Upper lobe of left lung (tissue), 6 donors: ENCODE data around the gene INTS12. TPM values are rescaled to one million over a fixed set of nuclear protein-coding genes. Genes with fewer than 3 reads are reported as not detected.

Experiments
- ATAC-seq, 2 donors: fragments of 200-7000 bp; cut with Tn5 transposase; one replicate each; pipeline ENCODE4 v1.9.1; 2022; ENCODE audit warnings: mild to moderate bottlenecking in 2 of 2, moderate library complexity in 2 of 2; ENCODE audit not compliant: low FRiP score in 2 of 2
- DNase-seq, 2 donors: peaks; one replicate each; pipeline ENCODE4 v3.0.0-alpha.2; 2019 to 2020
- H3K27ac ChIP-seq, 4 donors: fragments of 200-600 bp; sonication (generic); one replicate each; pipeline ENCODE4 v1.5.1; 2016 to 2019
- H3K27me3 ChIP-seq, 4 donors: fragments of 200-600 bp; sonication (generic); one replicate each; pipeline ENCODE4 v1.5.1; 2017 to 2019
- H3K36me3 ChIP-seq, 4 donors: fragments of 200-600 bp; sonication (generic); one replicate each; pipeline ENCODE4 v1.5.1; 2016 to 2019
- H3K4me1 ChIP-seq, 4 donors: fragments of 200-600 bp; sonication (generic); one replicate each; pipeline ENCODE4 v1.5.1; 2018 to 2019
- H3K4me3 ChIP-seq, 4 donors: fragments of 200-600 bp; sonication (generic); one replicate each; pipeline ENCODE4 v1.5.1; 2017 to 2019; ENCODE audit warnings: mild to moderate bottlenecking in 2 of 4, moderate library complexity in 1 of 4
- H3K9me3 ChIP-seq, 4 donors: fragments of 200-600 bp; sonication (generic); one replicate each; pipeline ENCODE4 v1.5.1; 2018 to 2019
- EP300 ChIP-seq, 4 donors: sonication (generic); formaldehyde crosslinking; IDR thresholded peaks; one replicate each; pipeline ENCODE4 v1.5.1; 2017; ENCODE audit warnings: antibody characterized with exemption in 4 of 4, control low read depth in 2 of 4
- POLR2A ChIP-seq, 4 donors: fragments of 450-650 bp; IDR thresholded peaks; one replicate each; pipeline ENCODE4 v1.5.1; 2016 to 2017; ENCODE audit warnings: antibody characterized with exemption in 4 of 4, mild to moderate bottlenecking in 2 of 4
- POLR2AphosphoS5 ChIP-seq, 2 donors: sonication (generic); formaldehyde crosslinking; IDR thresholded peaks; one replicate each; pipeline ENCODE4 v1.5.1; 2017; ENCODE audit warnings: antibody characterized with exemption in 2 of 2
- WGBS, 2 donors: methylation state at CpG; one replicate each; pipeline ENCODE4 v1.1.5; 2017 to 2018; 5-methylcytosine and 5-hydroxymethylcytosine counted together
- total RNA-seq, 6 donors: library from RNA; depleted of rRNA in 4 of 6; stranded (reverse); fragments of >200 nt in 4 of 6; gene quantifications; one replicate each; pipeline versions ENCODE4 v1.1.0 to v1.2.1, GENCODE V29; 2016 to 2021
- TF ChIP-seq, protein P1 (sequence below), 6 experiments: fragments of 450-650 bp in 4 of 6; fragments of 200-600 bp in 2 of 6; sonication (generic) in 2 of 6; IDR thresholded peaks; one replicate each; pipeline ENCODE4 v1.5.1; 2016 to 2019; ENCODE audit warnings: antibody characterized with exemption in 6 of 6
- donor health status: DM: no; HTN: no; CAD: no; lungs with moderate emphysema.
- donor health status: DM: no; HTN: yes; CAD: no; lungs with severe emphysema.

The INTS12 gene
- total RNA-seq, 6 donors from 2014 or later, result 8.9 to 38.1 (median 15.3) TPM

DNA sequence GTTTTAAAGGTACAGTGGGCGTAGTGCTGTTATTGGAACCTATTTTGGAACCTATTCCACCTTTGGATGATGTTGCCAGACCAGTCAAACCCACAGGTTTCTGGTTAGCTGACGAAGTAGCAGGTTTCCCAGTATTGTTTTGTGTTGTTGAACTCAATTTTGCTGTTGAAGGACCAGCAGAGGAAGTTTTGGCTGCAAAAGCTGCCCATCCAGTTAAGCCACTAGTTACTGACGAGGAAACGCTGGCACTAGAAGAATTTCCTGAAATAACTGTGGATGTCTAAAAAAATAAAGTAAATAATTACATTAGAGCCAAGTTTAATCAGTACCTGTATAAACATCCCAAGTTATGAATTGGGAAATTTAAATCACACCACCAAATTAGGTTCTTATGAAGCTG lies 25.5 kb downstream of the INTS12 start:
- Histone ChIP-seq H3K4me3 (no peak overlapping the region), H3K36me3 (peaks cover 0 to 49% (median 8%) of the 10 kb centered on the region in 4 donors), H3K4me1 (peaks cover 0 to 21% (median 4%) of the 10 kb centered on the region in 4 donors), H3K27me3 (no peaks in the 10 kb centered on the region), H3K27ac (peak overlapping the region; percentile 6 to 74 (median 32)), H3K9me3 (no peaks in the 10 kb centered on the region)
- DNase-seq (peak in 1 of 2 donors; percentile 81), ATAC-seq (peak; percentile 53 to 83)
- TF ChIP-seq POLR2A (IDR thresholded peaks at IDR 0.05) (no peak), EP300 (IDR thresholded peaks at IDR 0.05) (peak in 3 of 4 donors; percentile 29 to 89 (median 55)), POLR2AphosphoS5 (IDR thresholded peaks at IDR 0.05) (peak in 1 of 2 donors; percentile 30)
- TF ChIP-seq, protein P1, sequence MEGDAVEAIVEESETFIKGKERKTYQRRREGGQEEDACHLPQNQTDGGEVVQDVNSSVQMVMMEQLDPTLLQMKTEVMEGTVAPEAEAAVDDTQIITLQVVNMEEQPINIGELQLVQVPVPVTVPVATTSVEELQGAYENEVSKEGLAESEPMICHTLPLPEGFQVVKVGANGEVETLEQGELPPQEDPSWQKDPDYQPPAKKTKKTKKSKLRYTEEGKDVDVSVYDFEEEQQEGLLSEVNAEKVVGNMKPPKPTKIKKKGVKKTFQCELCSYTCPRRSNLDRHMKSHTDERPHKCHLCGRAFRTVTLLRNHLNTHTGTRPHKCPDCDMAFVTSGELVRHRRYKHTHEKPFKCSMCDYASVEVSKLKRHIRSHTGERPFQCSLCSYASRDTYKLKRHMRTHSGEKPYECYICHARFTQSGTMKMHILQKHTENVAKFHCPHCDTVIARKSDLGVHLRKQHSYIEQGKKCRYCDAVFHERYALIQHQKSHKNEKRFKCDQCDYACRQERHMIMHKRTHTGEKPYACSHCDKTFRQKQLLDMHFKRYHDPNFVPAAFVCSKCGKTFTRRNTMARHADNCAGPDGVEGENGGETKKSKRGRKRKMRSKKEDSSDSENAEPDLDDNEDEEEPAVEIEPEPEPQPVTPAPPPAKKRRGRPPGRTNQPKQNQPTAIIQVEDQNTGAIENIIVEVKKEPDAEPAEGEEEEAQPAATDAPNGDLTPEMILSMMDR (IDR thresholded peaks at IDR 0.05), result no peak
- WGBS, 2 donors, result 47 to 57% methylated on average over 4 of the region's 4 CpGs

DNA sequence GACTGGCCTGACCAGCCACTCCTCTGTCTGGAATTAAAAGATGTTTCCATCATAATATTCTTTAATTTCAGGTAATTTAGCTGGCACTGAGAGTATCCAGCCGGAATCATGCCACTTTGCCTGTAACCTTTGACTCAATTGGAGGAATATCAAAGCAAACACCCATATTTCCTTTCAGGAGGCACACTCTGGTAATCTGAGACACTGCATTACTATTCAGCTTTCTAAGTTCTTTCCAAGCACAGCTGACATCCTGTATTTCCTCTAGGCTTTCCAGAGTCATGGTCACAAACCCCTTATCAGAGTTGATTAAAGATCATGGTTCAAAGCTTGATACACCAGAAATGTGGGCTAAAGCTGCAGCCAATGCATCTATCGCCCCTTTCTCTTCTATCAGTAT lies 29.3 kb downstream of the INTS12 start:
- DNase-seq, result no peak
- Histone ChIP-seq H3K9me3 (no peaks in the 10 kb centered on the region), H3K36me3 (peaks cover 0 to 16% (median 2%) of the 10 kb centered on the region in 4 donors), H3K27ac (no peak overlapping the region), H3K4me3 (no peak overlapping the region), H3K4me1 (peaks cover 0 to 19% (median 4%) of the 10 kb centered on the region in 4 donors), H3K27me3 (no peaks in the 10 kb centered on the region)
- no peak for ATAC-seq
- no peak for TF ChIP-seq POLR2A (IDR thresholded peaks at IDR 0.05)
- no peak for TF ChIP-seq POLR2AphosphoS5 (IDR thresholded peaks at IDR 0.05)
- no peak for TF ChIP-seq EP300 (IDR thresholded peaks at IDR 0.05)
- TF ChIP-seq, protein P1 (IDR thresholded peaks at IDR 0.05), result no peak
- WGBS, 2 donors, result 60 to 61% methylated on average over 2 of the region's 2 CpGs

DNA sequence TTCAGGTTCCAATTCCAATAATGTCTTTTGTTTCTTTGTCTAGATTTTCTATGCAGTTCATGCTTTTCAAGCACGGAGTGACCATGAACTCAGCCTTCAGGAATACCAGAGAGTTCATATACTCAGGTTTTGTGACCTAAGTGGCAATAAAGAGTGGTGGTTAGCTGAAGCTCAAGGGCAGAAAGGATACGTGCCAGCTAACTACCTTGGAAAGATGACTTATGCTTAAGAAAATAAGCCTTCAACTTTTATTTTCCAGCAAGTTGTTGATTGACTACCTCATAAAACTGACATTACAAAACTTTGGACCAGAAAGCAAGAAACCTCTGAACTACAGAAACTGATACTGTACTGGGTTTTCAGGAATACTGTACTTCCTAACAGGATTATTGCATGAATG lies 30.8 kb downstream of the INTS12 start:
- ATAC-seq, result no peak
- no peak for TF ChIP-seq POLR2A (IDR thresholded peaks at IDR 0.05)
- TF ChIP-seq, protein P1 (IDR thresholded peaks at IDR 0.05), result no peak
- no peak for TF ChIP-seq POLR2AphosphoS5 (IDR thresholded peaks at IDR 0.05)
- TF ChIP-seq EP300 (IDR thresholded peaks at IDR 0.05), result no peak
- H3K27ac ChIP-seq, result no peak overlapping the region
- no peak overlapping the region for H3K4me3 ChIP-seq
- no peak for DNase-seq
- peaks cover 0 to 6% (median 0%) of the 10 kb centered on the region in 4 donors for H3K4me1 ChIP-seq
- H3K27me3 ChIP-seq, result no peaks in the 10 kb centered on the region
- 68 to 78% methylated on average over 2 of the region's 2 CpGs for WGBS, 2 donors
- H3K36me3 ChIP-seq, result peaks cover 0 to 13% (median 0%) of the 10 kb centered on the region in 4 donors
- no peaks in the 10 kb centered on the region for H3K9me3 ChIP-seq

DNA sequence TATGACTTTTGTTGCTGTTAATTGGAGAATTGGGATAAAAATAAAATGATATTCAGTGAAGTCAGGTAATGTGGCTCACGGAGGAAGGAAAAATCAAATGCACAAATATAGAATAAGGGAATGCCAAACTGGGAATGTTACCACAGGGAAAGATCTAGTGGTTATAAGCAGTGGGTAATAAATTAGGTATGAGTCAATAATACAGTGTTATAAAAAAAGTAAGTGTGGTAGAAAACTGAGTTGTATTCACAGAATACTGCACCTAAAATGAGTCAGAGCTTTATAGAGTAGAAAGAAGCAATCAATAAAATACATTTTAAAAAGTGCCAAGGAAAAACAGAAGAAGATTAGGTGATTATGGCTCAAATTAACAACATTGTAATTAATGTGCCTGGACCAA lies 34.5 kb downstream of the INTS12 start:
- no peaks in the 10 kb centered on the region for H3K27me3 ChIP-seq
- no peaks in the 10 kb centered on the region for H3K4me1 ChIP-seq
- H3K36me3 ChIP-seq, result no peaks in the 10 kb centered on the region
- H3K4me3 ChIP-seq, result no peak overlapping the region
- no peak for DNase-seq
- 91 to 96% methylated on average over 1 of the region's 1 CpG for WGBS, 2 donors
- no peak for ATAC-seq
- TF ChIP-seq POLR2AphosphoS5 (IDR thresholded peaks at IDR 0.05) (no peak), POLR2A (IDR thresholded peaks at IDR 0.05) (no peak), EP300 (IDR thresholded peaks at IDR 0.05) (no peak)
- TF ChIP-seq, protein P1 (IDR thresholded peaks at IDR 0.05), result no peak
- H3K9me3 ChIP-seq, result no peaks in the 10 kb centered on the region
- H3K27ac ChIP-seq, result no peak overlapping the region

DNA sequence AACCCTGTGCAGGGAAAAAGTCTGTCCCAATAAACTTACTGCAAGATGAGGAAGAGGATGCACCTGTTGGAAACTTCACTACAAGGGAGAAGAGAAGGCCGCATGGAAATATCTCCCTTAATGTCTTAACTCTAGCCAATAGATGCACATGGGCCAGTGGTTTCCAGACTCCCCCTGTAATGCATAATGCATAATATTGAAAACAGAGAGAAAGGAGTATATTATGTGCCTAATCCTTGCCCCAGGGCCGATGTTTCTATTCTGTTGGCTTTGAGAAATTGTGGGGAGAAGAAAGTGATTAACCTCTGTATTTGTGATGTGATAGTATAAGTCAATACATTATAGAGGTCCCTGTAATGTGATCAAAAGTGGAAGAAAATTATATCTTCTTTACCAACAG lies 37.2 kb downstream of the INTS12 start:
- Histone ChIP-seq H3K9me3 (no peaks in the 10 kb centered on the region), H3K4me3 (no peak overlapping the region), H3K27me3 (no peaks in the 10 kb centered on the region), H3K27ac (no peak overlapping the region), H3K36me3 (no peaks in the 10 kb centered on the region), H3K4me1 (no peaks in the 10 kb centered on the region)
- 75 to 76% methylated on average over 2 of the region's 2 CpGs for WGBS, 2 donors
- ATAC-seq, result no peak
- TF ChIP-seq, protein P1 (IDR thresholded peaks at IDR 0.05), result no peak
- TF ChIP-seq EP300 (IDR thresholded peaks at IDR 0.05), result no peak
- no peak for TF ChIP-seq POLR2AphosphoS5 (IDR thresholded peaks at IDR 0.05)
- no peak for TF ChIP-seq POLR2A (IDR thresholded peaks at IDR 0.05)
- DNase-seq, result no peak
